ENCODE results near the gene ARHGEF17. TPM values are rescaled to one million over a fixed set of nuclear protein-coding genes. Genes with fewer than 3 reads are reported as not detected.

Gene ARHGEF17
- total and polyA plus RNA-seq, 2 donors (not counting 1 experiment from before 2014, with no cell fraction given), result 42.8 to 43.1 TPM

DNA sequence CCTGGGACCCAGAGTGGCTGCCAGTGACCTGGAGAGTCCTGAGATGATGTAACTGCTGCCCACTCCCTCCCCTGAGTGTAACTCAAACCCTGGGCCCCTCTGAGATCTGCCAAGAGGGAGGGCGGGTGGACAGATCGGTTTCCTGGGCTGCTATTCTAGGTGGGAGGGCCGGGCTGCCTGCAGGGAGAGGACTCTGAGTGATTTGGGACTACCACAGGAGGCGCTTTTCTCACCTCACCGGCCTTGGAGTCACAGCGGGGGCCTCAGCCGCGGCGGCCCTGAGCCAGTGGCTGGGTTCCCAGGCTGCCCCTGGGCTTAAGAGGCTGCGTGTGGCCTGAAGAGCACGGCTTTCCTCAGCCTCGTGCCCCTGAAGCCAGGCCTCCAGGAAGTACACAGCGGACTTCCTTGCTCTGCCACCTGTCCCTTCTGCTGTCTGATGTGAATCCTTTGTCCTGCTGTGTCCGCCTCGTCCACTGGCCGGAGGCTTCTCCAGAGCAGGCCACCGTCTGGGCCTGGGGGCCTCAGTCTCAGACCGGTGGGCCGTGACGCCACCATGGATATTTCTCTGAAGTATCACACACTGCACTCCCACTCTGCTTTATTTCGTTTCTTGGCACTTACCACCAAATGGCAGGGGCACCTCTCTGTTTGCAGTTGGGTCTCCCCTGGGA lies 79.7 kb downstream of the ARHGEF17 start:
- Histone ChIP-seq H3K9ac (ENCODE audit: insufficient read depth, low read length) (no peak overlapping the region), H3K79me2 (ENCODE audit: control insufficient read depth, insufficient read depth, low read length) (peaks cover 3% of the 10 kb centered on the region), H3K36me3 (ENCODE audit: control insufficient read depth, insufficient read depth, low read length) (no peaks in the 10 kb centered on the region), H2AFZ (ENCODE audit: low read length) (no peak overlapping the region), H3K4me3 (replicated peaks in 1 of 4; ENCODE audit: control extremely low read depth in 1 of 4, insufficient read depth in 1 of 4, low read depth in 3 of 4, low read length in 4 of 4) (no peak overlapping the region), H3K27ac (ENCODE audit: insufficient read depth, low read length) (no peak overlapping the region), H3K4me1 (ENCODE audit: control insufficient read depth, extremely low read depth, insufficient read depth, low read length) (no peaks in the 10 kb centered on the region), H3K9me3 (ENCODE audit: control insufficient read depth, insufficient read depth, low read depth, low read length) (no peaks in the 10 kb centered on the region), H4K20me1 (ENCODE audit: control insufficient read depth, extremely low read depth, insufficient read depth, low read length) (no peaks in the 10 kb centered on the region), H3K27me3 (ENCODE audit: control insufficient read depth, insufficient read depth, low read length) (no peaks in the 10 kb centered on the region), H3K4me2 (ENCODE audit: extremely low read depth, insufficient read depth, low read length) (no peak overlapping the region)
- peak in 1 of 2 donors; percentile 24 for DNase-seq (ENCODE audit: low read depth in 2 of 2)
- TF ChIP-seq CTCF (conservative IDR thresholded peaks at IDR 0.05 in 1 of 2, IDR thresholded peaks at IDR 0.05 in 1 of 2; ENCODE audit: low read depth in 1 of 2, low read length in 2 of 2), result no peak
- no peak for TF ChIP-seq EZH2 (IDR thresholded peaks at IDR 0.05; ENCODE audit: low read length, missing control alignments)

- Histone ChIP-seq H3K4me3 (replicated peaks in 1 of 4; ENCODE audit: control extremely low read depth in 1 of 4, insufficient read depth in 1 of 4, low read depth in 3 of 4, low read length in 4 of 4) (no peak overlapping the region), H3K4me2 (ENCODE audit: extremely low read depth, insufficient read depth, low read length) (no peak overlapping the region), H2AFZ (ENCODE audit: low read length) (no peak overlapping the region), H3K4me1 (ENCODE audit: control insufficient read depth, extremely low read depth, insufficient read depth, low read length) (no peaks in the 10 kb centered on the region), H3K9me3 (ENCODE audit: control insufficient read depth, insufficient read depth, low read depth, low read length) (no peaks in the 10 kb centered on the region), H3K27ac (ENCODE audit: insufficient read depth, low read length) (no peak overlapping the region), H3K36me3 (ENCODE audit: control insufficient read depth, insufficient read depth, low read length) (no peaks in the 10 kb centered on the region), H3K27me3 (ENCODE audit: control insufficient read depth, insufficient read depth, low read length) (no peaks in the 10 kb centered on the region), H3K9ac (ENCODE audit: insufficient read depth, low read length) (no peak overlapping the region), H3K79me2 (ENCODE audit: control insufficient read depth, insufficient read depth, low read length) (peaks cover 3% of the 10 kb centered on the region), H4K20me1 (ENCODE audit: control insufficient read depth, extremely low read depth, insufficient read depth, low read length) (no peaks in the 10 kb centered on the region)
- DNase-seq (ENCODE audit: low read depth in 2 of 2), result no peak
- TF ChIP-seq EZH2 (IDR thresholded peaks at IDR 0.05; ENCODE audit: low read length, missing control alignments), result no peak
- no peak for TF ChIP-seq CTCF (conservative IDR thresholded peaks at IDR 0.05 in 1 of 2, IDR thresholded peaks at IDR 0.05 in 1 of 2; ENCODE audit: low read depth in 1 of 2, low read length in 2 of 2)
Measured at GRCh38 chr11:73388265-73389133, 80.4 kb downstream of the ARHGEF17 start.

- H3K79me2 ChIP-seq (ENCODE audit: control insufficient read depth, insufficient read depth, low read length), result peaks cover 3% of the 10 kb centered on the region
Measured at GRCh38 chr11:73389134-73389525, 81.1 kb downstream of the ARHGEF17 start.

More at GRCh38 chr11:73389134-73389525, 81.1 kb downstream of the ARHGEF17 start:
- TF ChIP-seq CTCF (conservative IDR thresholded peaks at IDR 0.05 in 1 of 2, IDR thresholded peaks at IDR 0.05 in 1 of 2; ENCODE audit: low read depth in 1 of 2, low read length in 2 of 2) (no peak), EZH2 (IDR thresholded peaks at IDR 0.05; ENCODE audit: low read length, missing control alignments) (no peak)
- no peak overlapping the region for H2AFZ ChIP-seq (ENCODE audit: low read length)
- no peak overlapping the region for H3K9ac ChIP-seq (ENCODE audit: insufficient read depth, low read length)
- no peaks in the 10 kb centered on the region for H3K9me3 ChIP-seq (ENCODE audit: control insufficient read depth, insufficient read depth, low read depth, low read length)
- no peak overlapping the region for H3K4me2 ChIP-seq (ENCODE audit: extremely low read depth, insufficient read depth, low read length)
- H3K27ac ChIP-seq (ENCODE audit: insufficient read depth, low read length), result no peak overlapping the region
- H3K36me3 ChIP-seq (ENCODE audit: control insufficient read depth, insufficient read depth, low read length), result no peaks in the 10 kb centered on the region
- H3K27me3 ChIP-seq (ENCODE audit: control insufficient read depth, insufficient read depth, low read length), result no peaks in the 10 kb centered on the region
- no peaks in the 10 kb centered on the region for H3K4me1 ChIP-seq (ENCODE audit: control insufficient read depth, extremely low read depth, insufficient read depth, low read length)
- no peaks in the 10 kb centered on the region for H4K20me1 ChIP-seq (ENCODE audit: control insufficient read depth, extremely low read depth, insufficient read depth, low read length)
- no peak overlapping the region for H3K4me3 ChIP-seq (replicated peaks in 1 of 4; ENCODE audit: control extremely low read depth in 1 of 4, insufficient read depth in 1 of 4, low read depth in 3 of 4, low read length in 4 of 4)
- no peak for DNase-seq (ENCODE audit: low read depth in 2 of 2)
